ENCODE measurements around the gene ERLEC1.
A peak's percentile ranks its signal among the peaks of the same experiment; 100 is the strongest.
"Not testable (repeated sequence)": the region's sequence is repeated elsewhere in the genome, so short reads cannot be mapped to it uniquely, and the experiment has no call there.

Gene ERLEC1, protein sequence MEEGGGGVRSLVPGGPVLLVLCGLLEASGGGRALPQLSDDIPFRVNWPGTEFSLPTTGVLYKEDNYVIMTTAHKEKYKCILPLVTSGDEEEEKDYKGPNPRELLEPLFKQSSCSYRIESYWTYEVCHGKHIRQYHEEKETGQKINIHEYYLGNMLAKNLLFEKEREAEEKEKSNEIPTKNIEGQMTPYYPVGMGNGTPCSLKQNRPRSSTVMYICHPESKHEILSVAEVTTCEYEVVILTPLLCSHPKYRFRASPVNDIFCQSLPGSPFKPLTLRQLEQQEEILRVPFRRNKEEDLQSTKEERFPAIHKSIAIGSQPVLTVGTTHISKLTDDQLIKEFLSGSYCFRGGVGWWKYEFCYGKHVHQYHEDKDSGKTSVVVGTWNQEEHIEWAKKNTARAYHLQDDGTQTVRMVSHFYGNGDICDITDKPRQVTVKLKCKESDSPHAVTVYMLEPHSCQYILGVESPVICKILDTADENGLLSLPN

DNA sequence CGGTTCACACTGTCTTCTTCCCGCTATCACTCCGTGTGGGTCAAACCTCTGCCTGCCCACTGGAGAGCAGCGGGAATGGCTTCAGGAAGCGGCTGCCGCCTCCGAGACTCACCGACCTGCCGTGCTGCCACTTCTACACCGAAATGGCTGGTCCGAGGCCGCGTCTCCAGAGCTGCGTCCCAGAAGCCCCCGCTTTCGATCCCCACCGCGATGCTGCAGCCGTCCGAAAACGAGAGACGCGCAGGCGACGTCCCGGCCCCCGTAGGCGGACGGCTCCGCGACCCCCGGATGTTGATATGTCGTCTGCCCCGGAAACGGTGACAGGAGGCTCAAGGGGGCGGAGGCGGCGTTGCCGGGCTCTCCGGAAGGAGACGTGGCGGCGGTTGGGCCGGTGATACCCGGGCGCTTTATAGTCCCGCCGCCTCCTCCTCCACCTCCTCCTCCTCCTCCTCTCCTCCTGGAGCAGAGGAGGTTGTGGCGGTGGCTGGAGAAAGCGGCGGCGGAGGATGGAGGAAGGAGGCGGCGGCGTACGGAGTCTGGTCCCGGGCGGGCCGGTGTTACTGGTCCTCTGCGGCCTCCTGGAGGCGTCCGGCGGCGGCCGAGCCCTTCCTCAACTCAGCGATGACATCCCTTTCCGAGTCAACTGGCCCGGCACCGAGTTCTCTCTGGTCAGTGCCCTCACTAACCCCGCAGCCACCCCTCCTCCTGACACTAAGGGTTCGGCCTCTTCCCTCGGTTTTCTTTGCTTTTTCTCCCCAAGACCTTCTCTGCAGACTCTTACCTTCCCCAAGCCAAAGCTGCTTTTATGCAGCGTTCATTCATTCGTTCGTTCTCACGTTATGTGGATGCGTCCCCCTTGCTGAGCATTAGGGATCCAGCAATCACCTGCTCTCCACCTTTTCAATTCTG lies at the start of gene ERLEC1, which contains the start of gene ASB3:
ERLEC1 (plus strand) TSS at position 340 of the 909 bp plus-strand sequence; CDS start at position 507, 167 bp downstream.
ASB3 (minus strand) TSS at position 249 of the 909 bp plus-strand sequence. CDS start 21,381 bp downstream, outside the sequence.
- peak; percentile 76 to 79 for DNase-seq

DNA sequence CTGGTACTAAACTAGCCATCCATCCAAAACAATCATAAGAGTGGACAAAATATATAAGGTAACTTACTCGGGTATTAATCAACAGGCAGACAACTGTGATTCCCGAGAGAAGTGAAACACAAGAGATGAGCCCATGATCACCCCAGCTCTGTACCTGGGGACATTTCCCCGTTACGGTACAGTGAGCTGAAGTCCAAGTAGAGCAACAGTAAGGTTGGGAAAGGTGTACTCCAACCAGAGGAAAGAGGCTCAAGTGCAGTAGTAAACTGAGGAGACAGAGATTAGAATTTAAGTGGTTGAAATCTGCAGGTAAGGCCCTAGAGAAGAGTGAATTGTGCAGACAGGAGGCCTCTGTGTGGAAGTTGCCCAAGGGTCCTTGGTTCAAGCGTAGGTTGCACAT lies 49.8 kb upstream of the ERLEC1 start:
- no peak for DNase-seq

DNA sequence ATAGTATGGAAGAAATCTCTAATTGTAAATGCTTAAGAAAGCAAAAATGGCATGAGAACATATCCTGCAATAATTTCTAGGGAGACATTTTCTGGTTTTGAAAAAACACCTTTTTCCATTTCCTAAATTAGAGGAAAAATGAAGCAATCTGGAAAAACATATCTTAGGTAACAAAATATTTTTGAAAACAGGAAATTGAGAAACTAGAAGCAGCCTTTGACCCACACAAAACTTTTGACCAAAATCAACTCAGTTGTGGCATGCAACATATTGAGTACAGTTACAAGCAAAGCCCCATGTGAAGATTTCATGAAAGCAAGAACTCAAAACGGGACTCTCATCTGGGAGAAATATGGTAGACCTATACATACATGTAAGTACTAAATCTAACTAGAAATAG lies 47.8 kb upstream of the ERLEC1 start:
- no peak for DNase-seq

DNA sequence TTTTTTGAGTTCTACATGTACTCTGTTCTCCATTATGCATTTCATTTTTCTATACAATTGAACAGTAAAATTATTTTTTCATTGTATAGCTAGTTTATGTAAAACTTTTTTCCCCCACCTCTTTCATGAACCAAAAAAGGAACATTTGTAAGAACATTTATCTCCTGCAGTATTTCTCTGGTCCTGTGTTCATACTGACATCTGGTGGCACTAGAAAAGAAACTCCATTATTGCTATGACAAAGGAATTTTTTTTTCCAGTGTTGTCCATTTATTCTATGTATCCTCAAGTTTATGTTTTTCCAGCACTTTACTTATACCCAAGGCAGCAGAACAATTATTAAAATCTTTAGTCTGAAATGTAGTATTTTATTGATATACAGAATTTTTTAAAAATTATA lies 46.7 kb upstream of the ERLEC1 start:
- no peak for DNase-seq

DNA sequence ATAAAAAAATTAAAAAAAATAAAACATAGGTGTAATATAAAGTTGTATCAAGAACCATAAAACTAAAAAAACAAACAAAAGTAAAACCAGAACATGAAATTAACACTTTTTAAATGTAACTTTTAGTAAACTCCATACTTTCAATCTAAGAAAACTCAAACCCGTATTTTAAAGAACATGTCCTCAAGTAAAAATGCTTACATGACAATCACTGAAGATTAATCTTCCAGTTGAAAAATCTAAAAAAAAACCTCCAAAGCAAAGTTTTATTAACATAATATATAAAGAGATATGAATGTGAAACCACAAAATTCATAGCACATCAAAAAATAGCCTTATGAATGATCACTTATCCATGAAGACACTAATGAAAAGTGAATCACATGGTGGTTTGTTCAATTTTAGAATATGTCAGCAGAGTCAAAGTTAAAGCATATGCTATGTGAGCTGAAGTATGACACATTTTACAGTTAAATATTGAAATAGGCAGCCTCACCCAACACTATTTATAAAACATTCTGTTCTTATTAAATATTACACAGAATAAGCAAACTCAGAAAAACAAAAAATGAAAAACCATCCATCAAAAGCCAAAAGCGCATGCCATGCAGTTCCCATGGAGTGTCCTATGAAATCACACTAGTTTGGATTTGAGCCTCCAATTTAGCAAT lies 42.3 kb upstream of the ERLEC1 start:
- DNase-seq = no peak

DNA sequence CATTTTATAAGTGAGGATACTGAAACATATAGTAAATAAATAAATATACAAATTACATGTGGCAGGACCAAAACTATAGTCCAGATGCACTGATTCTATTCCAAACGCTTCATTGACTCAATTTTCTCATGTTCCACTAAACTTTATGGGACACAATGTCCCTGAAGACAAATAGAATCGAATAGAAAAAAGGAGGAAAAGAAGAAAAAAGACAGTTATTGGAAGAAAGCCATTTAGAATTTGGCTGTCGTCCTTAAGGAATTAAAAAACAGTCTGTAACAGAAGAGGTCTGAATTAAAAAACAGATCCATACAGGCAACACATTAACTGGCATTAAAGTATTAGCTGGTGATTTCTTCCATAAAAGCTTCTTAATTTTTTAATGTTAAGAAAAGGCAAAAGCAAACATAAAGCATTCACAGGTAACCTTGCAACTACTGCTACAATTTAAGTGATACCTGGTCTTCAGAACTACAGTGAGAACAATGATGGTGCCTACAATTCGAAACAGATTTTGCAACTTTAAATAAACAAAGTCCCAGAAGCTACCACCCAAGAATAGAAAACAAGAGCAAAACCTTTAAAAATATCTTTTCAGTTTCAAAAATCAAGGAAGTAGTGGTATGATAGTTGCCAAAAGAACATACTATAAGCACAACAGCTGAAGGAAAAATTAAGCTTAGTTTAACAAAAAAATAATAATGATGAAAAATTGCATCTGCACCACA lies 36.6 kb upstream of the ERLEC1 start:
- DNase-seq = no peak

DNA sequence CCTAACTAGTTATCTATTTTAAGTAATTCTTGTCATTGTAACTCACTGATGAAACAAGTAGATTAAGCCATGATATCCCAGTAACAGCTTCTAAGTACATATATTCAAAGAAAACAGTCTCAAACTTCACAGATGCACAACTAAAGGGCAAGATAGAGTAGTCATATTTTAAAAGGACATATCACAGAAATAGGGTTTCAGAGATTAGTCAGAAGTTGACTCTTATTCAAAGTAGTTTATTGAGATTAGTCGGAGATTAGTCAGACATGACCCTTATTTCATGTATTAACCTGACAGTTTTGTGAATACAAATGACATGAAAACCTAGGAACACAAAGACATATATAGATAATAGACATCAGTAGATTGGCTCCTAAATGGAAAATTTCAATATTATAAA lies 35.1 kb upstream of the ERLEC1 start:
- DNase-seq = no peak

DNA sequence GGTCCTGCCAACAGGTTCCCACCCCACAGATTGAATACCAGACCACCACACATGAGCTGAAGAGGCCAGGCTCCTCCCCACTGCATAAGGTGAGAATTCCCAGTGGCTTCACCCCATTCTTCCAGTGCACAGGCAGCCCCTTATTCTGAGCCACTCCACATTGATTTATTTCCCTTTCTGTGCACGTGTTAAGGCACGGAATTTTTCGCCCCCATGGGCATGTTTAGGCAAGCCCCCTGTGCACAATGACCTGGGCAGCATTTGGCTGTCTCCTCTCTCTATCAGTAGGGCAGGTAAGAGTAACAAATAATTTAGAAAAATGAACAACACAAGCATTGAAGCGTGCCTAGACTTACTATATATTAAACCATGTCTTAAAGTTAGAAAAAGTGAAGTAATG lies 34.5 kb upstream of the ERLEC1 start:
- DNase-seq = no peak

DNA sequence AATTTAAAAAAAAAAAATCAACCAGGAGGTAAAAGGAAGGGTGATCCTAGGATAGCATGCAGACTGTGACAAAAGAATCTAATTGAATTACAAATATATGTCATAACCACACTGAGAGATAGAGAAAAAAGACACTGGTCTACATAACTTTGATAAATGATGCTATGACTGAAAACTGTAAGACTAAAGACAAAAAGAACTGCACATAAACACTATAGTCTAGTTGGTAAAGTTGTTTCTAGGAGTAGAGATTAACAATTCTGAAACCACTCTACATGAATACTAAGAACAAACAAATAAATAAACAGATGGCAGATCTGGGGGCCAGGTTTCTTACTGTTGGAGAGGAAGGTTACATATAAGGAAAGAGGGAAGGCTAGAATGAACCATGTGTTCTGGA lies 33.8 kb upstream of the ERLEC1 start:
- no peak for DNase-seq

DNA sequence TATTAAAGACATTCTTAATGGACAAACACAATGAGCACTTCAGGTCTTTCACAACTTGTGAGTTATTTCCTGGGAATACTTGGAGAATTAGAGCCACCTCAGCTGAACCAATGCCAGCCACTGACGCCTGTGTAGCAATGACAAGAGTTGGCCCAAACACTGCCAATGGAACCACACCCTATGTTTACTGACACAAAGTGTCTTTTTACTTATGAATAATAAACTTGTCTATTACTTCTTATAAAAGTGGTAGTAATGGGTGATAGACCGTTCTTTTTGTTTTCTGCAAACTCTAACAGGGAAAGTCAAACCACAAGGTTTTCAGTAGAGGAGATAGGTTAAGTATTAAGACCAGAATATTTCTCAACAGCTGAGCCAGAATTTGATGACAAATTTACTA lies 31.7 kb upstream of the ERLEC1 start:
- no peak for DNase-seq

DNA sequence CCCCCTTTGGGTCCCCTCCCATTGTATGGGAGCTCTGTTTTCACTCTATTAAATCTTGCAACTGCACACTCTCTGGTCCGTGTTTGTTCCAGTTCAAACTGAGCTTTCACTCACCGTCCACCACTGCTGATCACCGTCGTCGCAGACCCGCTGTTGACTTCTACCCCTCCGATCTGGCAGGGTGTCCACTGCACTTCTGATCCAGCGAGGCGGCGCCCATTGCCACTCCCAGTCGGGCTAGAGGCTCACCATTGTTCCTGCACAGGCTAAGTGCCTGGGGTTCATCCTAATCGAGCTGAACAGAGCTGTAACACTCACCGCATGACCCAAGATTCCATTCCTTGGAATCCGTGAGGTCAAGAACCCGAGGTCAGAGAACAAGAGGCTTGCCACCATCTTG lies 30.2 kb upstream of the ERLEC1 start:
- DNase-seq = no peak

DNA sequence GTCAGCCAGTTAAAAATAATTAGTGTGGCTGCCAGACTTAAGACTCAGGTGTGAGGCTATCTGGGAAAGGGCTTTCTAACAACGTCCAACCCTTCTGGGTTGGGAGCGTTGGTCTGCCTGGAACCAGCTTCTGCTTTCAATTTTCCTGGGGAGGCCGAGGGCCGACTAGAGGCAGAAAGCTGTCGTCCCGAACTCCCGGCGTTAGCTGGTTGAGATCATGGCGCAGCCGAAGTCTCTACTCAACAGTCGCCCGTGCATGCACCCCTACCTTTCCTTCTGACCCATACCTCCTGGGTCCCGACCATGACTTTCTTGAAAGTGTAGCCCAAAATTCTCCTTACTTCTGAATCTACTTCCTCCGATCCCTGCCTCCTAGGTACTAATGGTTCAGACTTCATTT lies 29.6 kb upstream of the ERLEC1 start:
- DNase-seq = not testable (repeated sequence)

DNA sequence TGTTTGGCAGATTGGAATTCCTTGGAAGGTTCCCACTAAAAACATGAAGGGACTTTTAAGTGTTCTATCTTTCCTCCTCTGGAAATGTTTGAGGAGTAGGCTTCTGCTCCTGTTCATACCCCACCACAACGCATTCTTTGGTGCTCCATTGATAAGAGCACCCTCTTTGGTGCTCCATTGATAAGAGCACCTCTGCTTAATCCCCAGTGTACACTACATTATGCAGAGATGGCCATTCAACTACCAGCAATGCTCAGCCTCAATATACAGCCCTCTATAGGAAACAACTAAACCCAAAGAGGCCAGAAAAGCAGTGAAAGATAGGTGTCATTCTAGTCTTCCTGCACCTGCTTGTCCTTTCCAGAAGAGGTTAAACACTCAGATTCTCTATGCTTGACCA lies 21.1 kb upstream of the ERLEC1 start:
- no peak for DNase-seq

DNA sequence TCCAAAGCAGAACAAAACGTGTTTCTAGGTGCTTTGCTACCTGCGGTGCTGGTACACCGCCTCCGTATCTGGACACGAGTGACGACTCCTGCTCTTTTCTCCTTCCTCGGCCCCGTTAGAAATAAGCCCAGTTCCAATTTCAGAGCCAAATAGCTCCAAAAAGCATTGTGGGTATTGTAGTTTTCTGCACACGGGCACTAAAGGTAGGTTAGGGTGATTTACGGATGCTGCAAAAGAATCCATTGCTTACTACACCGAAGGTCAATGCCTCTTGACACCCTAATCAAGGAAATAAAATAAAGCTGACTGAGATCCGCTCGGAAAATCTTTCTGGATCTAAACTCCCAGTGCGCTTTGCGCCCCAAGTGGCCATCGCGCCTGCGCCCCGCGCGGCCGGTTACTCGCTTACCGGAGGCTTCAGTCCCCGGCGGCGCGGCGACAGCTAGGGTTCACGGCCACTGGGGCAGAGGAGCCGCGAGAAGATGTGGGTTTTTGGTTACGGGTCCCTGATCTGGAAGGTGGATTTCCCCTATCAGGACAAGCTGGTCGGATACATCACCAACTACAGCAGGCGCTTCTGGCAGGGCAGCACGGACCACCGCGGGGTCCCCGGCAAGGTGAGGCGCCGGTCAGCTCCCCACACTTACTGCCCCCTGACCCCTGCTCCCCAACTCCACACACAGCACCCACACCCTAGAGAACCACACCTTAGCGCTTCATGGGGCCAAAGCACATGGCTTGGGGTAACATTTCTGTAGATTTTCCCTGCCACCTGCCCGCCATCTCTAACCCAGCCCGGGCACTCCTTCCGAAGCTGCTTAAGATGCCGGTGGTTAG lies 19.2 kb upstream of the ERLEC1 start, which contains the start of gene CHAC2:
CHAC2 (plus strand) TSS at position 400 of the 837 bp plus-strand sequence; CDS start at position 483, 83 bp downstream.
- DNase-seq = peak; percentile 80 to 82

DNA sequence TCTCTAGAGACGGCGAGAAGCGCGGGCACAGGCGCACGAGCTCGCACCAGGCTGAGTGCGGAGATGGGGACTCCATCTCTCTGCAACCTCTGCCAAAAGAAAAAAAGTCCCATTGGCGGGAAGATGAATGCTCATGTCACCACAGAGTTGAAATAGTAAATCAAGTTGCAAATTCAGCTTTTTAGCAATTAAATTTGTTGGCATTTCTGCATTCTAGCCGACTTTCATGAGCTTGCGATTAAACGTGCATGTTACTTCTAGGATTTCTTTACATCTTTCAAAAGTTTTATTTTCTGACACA lies 18.7 kb upstream of the ERLEC1 start:
- no peak for DNase-seq

DNA sequence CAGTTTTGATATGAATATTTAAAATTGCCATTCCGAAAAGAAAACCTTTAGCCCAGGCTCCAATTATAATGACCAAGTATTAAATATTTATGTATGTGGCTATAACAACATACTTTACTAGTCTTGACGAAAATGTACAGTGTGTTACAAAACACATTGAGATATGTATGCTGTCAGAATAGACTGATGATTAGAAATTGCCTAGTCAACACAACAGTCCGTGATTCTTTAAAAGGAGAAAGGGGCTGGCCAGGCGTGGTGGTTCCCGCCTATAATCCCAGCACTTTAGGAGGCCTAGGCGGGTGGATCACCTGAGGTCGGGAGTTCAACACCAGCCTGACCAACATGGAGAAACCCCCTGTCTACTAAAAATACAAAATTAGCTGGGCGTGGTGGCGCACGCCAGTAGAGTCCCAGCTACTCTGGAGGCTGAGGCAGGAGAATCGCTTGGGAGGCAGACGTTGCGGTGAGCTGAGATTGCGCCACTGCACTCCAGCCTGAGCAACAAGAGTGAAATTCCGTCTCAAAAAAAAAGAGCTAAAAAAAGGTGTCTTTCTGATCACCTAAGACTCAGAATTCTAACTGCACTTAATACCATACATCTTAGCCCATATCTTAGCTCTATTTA lies 17.4 kb upstream of the ERLEC1 start:
- no peak for DNase-seq

DNA sequence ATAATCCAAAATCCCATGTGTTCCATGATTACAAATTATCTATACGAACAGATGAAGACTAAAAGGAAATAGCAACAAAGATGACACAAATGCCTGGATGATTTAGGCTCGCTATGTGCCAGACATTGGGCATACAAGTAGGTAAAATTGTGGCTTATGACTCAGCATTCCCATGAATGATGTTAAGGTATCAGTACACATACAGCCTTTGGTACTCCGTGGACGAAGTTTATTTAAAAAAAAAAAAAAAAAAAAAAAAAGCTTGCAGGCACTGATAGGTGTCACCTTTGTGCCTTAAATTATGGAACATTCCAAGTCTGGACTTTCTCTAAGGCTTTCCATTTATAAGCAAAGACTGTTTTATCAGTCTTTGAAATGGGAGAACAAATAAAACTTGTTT lies 16.6 kb upstream of the ERLEC1 start:
- no peak for DNase-seq

DNA sequence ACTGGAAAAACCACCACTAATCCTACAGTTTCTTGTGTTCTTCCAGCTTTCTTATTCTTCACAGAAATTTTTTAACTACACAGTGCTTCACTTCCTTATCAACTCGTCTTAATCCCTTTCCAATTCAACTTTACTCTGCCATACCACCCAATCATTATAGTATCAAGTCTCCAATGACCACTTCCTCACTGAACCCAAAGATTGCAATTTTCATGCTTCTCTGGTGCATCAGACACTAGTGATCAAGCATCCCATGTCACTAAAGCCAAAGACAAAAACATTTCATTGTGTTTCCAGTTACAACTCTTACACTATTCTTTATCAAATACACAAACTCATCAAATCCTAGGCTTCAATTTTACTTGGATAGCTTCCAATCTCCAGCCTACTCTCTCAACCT lies 9.7 kb upstream of the ERLEC1 start:
- DNase-seq = no peak

DNA sequence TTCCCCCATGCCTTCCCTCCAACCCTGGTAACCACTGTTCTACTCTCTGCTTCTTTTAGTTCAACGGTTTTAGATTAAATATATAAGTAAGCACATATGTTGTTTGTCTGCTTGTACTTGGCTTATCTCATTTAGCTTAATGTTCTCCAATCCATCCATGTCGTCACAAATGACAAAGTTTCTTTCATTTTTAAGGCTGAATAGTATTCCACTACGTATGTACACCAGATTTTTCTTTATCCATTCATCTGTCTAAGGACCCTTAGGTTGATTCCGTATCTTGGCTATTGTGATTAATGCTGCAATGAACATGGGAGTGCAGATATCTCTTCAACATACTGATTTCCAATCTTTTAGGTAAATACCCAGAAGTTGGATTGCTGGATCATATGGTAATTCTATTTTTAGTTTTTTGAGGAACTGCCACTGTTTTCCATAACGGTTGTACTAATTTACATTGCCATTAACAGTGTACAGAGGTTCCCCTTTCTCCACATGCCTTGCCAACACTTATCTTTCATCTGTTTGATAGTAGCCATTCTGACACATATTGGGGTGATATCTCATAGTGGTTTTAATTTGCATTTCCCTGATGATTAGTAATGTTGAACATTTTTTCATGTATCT lies 8.2 kb upstream of the ERLEC1 start:
- DNase-seq = no peak

DNA sequence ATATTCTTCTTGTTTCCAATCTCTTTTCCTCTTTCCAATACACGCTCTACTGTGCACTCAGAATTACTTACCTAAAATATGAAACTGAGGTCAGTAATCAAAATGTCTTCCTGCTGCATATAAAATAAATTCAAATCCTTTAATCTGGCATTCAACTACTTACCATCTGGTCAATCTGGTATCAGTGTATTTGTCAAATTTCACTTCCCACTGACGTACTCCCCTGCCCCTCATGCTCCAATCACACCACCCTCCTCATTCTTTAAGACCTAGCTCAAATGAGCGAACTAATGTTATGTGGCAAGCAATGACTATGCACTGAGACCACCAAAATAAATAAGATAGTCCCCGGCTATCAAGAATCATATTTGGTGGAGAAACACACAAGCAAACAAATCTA lies 6.8 kb upstream of the ERLEC1 start:
- no peak for DNase-seq

DNA sequence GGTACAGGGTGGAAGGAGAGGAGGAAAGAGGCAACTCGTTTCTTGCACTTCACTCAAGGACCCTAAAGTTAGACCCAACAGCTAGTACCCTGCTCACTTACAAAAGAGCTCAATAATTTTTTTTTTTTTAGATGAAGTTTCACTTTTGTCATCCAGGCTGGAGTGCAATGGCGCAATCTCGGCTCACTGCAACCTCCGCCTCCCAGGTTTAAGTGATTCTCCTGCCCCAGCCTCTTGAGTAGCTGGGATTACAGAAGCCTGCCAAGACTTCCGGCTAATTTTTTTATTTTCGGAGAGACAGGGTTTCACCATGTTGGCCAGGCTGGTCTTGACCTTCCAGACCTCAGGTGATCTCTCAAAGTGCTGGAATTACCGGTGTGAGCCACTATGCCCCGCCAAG lies 4.2 kb upstream of the ERLEC1 start:
- no peak for DNase-seq

Measured in stimulated activated CD4-positive, alpha-beta T cell treated with anti-CD3 and anti-CD28 coated beads, Interleukin-2, amount 100 ng/mL, for 48 hours (primary cell).